Breast epithelium (tissue), 4 donors: ENCODE results near the gene DACH1. TPM values are rescaled to one million over a fixed set of nuclear protein-coding genes. Genes with fewer than 3 reads are reported as not detected.

ENCODE experiments used
- DNase-seq, 2 donors: peaks; one replicate each; pipeline ENCODE4 v3.0.0-alpha.2; 2019; ENCODE audit warnings: low spot score in 2 of 2
- H3K27ac ChIP-seq, 2 donors: fragments of 200-600 bp; sonication (generic) in 1 of 2; one replicate each; pipeline ENCODE4 v1.5.1; 2016 to 2019; ENCODE audit warnings: mild to moderate bottlenecking in 1 of 2
- H3K27me3 ChIP-seq, 2 donors: fragments of 200-600 bp; sonication (generic) in 1 of 2; one replicate each; pipeline versions ENCODE4 v1.5.1 to v1.6.0; 2017 to 2019; ENCODE audit warnings: control low read depth in 1 of 2, mild to moderate bottlenecking in 1 of 2
- H3K36me3 ChIP-seq: fragments of 200-600 bp; one replicate; pipeline ENCODE4 v1.5.1; 2019
- H3K4me1 ChIP-seq, 2 donors: fragments of 200-600 bp; sonication (generic); one replicate each; pipeline ENCODE4 v1.5.1; 2016 to 2019; ENCODE audit warnings: control low read depth in 1 of 2
- H3K4me3 ChIP-seq, 3 donors: fragments of 200-600 bp; sonication (generic); 1 replicate in 2 of 3; 2 replicates in 1 of 3; pipeline ENCODE4 v1.5.1; 2016 to 2019; ENCODE audit warnings: mild to moderate bottlenecking in 3 of 3, moderate library complexity in 2 of 3
- H3K9me3 ChIP-seq, 2 donors: fragments of 200-600 bp; sonication (generic) in 1 of 2; one replicate each; pipeline ENCODE4 v1.5.1; 2016 to 2019; ENCODE audit warnings: control low read depth in 1 of 2
- POLR2A ChIP-seq: fragments of 450-650 bp; IDR thresholded peaks from one replicate; pipeline ENCODE4 v1.6.1; 2016; ENCODE audit warnings: antibody characterized with exemption, mild to moderate bottlenecking, moderate library complexity
- POLR2AphosphoS5 ChIP-seq, 3 donors: sonication (generic); formaldehyde crosslinking; IDR thresholded peaks; one replicate each; pipeline ENCODE4 v1.6.1; 2017; ENCODE audit warnings: antibody characterized with exemption in 3 of 3
- intact Hi-C: fragments of 100-400 bp; cut with DNase I; formaldehyde crosslinking; loops from one replicate; pipeline ENCODE4 v1.15.1; 2023; ENCODE audit warnings: low total_unique reads
- total RNA-seq, 3 donors: library from RNA; depleted of rRNA; stranded (reverse); fragments of >200 nt; gene quantifications; one replicate each; pipeline ENCODE4 v1.1.0, GENCODE V29; 2016
- TF ChIP-seq, protein P1 (sequence below), 3 donors: fragments of 450-650 bp; IDR thresholded peaks; one replicate each; pipeline ENCODE4 v1.5.1; 2016 to 2017; ENCODE audit warnings: antibody characterized with exemption in 3 of 3, mild to moderate bottlenecking in 3 of 3, moderate library complexity in 3 of 3

DACH1 gene
- total RNA-seq, 3 donors from 2014 or later = 2.2 to 13.9 (median 11.5) TPM

GRCh38 chr13:71491010-71491409, 376.0 kb downstream of the DACH1 start:
- TF ChIP-seq POLR2A = no peak
- TF ChIP-seq POLR2AphosphoS5 (IDR thresholded peaks at IDR 0.05) = no peak
- TF ChIP-seq, protein P1, sequence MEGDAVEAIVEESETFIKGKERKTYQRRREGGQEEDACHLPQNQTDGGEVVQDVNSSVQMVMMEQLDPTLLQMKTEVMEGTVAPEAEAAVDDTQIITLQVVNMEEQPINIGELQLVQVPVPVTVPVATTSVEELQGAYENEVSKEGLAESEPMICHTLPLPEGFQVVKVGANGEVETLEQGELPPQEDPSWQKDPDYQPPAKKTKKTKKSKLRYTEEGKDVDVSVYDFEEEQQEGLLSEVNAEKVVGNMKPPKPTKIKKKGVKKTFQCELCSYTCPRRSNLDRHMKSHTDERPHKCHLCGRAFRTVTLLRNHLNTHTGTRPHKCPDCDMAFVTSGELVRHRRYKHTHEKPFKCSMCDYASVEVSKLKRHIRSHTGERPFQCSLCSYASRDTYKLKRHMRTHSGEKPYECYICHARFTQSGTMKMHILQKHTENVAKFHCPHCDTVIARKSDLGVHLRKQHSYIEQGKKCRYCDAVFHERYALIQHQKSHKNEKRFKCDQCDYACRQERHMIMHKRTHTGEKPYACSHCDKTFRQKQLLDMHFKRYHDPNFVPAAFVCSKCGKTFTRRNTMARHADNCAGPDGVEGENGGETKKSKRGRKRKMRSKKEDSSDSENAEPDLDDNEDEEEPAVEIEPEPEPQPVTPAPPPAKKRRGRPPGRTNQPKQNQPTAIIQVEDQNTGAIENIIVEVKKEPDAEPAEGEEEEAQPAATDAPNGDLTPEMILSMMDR (IDR thresholded peaks at IDR 0.05) = no peak
- Histone ChIP-seq H3K27me3 (no peaks in the 10 kb centered on the region), H3K4me3 (no peak overlapping the region), H3K27ac (no peak overlapping the region), H3K4me1 (no peaks in the 10 kb centered on the region), H3K36me3 (no peaks in the 10 kb centered on the region), H3K9me3 (no peaks in the 10 kb centered on the region)
- no peak for DNase-seq
- intact Hi-C loops = no loop called here

GRCh38 chr13:71489041-71489440, 378.0 kb downstream of the DACH1 start:
- intact Hi-C loops = no loop called here
- TF ChIP-seq POLR2A (no peak), POLR2AphosphoS5 (IDR thresholded peaks at IDR 0.05) (no peak)
- TF ChIP-seq, protein P1 (IDR thresholded peaks at IDR 0.05) = no peak
- Histone ChIP-seq H3K27me3 (no peaks in the 10 kb centered on the region), H3K27ac (no peak overlapping the region), H3K4me3 (no peak overlapping the region), H3K9me3 (no peaks in the 10 kb centered on the region), H3K4me1 (no peaks in the 10 kb centered on the region), H3K36me3 (no peaks in the 10 kb centered on the region)
- no peak for DNase-seq

- no peaks in the 10 kb centered on the region for H3K36me3 ChIP-seq
- H3K4me1 ChIP-seq = no peaks in the 10 kb centered on the region
- H3K27me3 ChIP-seq = no peaks in the 10 kb centered on the region
- intact Hi-C loops = no loop called here
- H3K27ac ChIP-seq = no peak overlapping the region
- no peak for DNase-seq
- H3K9me3 ChIP-seq = no peaks in the 10 kb centered on the region
- H3K4me3 ChIP-seq = no peak overlapping the region
- TF ChIP-seq, protein P1 (IDR thresholded peaks at IDR 0.05) = no peak
- TF ChIP-seq POLR2A = no peak
- no peak for TF ChIP-seq POLR2AphosphoS5 (IDR thresholded peaks at IDR 0.05)
These were observed 378.8 kb downstream of the DACH1 start for GRCh38 chr13:71488201-71488600.

DNA sequence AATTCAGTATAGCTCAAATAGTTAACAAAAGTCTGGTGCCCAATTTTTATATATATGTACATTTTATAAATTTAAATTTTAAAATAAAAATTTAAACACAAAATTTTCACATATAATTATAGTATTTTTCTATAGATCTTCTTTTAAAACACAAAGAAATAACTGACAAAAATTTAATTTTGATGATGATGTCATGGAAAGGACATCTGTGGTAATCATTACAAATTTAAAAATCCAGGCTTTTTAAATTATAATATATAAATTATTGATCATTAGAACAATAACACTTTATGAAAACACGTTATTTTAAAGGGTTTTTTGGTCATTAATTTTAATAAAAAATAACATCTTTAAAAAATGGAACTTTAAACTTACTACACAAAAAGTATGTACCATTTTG, 381.1 kb downstream of the DACH1 start:
- Histone ChIP-seq H3K9me3 (no peaks in the 10 kb centered on the region), H3K27me3 (no peaks in the 10 kb centered on the region), H3K36me3 (no peaks in the 10 kb centered on the region), H3K4me1 (no peaks in the 10 kb centered on the region), H3K27ac (no peak overlapping the region), H3K4me3 (no peak overlapping the region)
- intact Hi-C loops = no loop called here
- no peak for TF ChIP-seq POLR2A
- TF ChIP-seq, protein P1 (IDR thresholded peaks at IDR 0.05) = no peak
- TF ChIP-seq POLR2AphosphoS5 (IDR thresholded peaks at IDR 0.05) = no peak
- DNase-seq = no peak

- intact Hi-C loops = no loop called here
- no peaks in the 10 kb centered on the region for H3K4me1 ChIP-seq
- no peak overlapping the region for H3K4me3 ChIP-seq
- no peaks in the 10 kb centered on the region for H3K9me3 ChIP-seq
- DNase-seq = no peak
- H3K36me3 ChIP-seq = no peaks in the 10 kb centered on the region
- no peak for TF ChIP-seq POLR2A
- no peak for TF ChIP-seq POLR2AphosphoS5 (IDR thresholded peaks at IDR 0.05)
- TF ChIP-seq, protein P1 (IDR thresholded peaks at IDR 0.05) = no peak
- H3K27me3 ChIP-seq = no peaks in the 10 kb centered on the region
- H3K27ac ChIP-seq = no peak overlapping the region
These were observed 383.3 kb downstream of the DACH1 start for GRCh38 chr13:71483733-71484132.
